ENCODE data around the gene KRT76. TPM values are rescaled to one million over a fixed set of nuclear protein-coding genes. Genes with fewer than 3 reads are reported as not detected.

The KRT76 gene
- total RNA-seq, 1 donor from 2014 or later: not detected

- Histone ChIP-seq H3K27ac (replicated peaks) (no peak overlapping the region), H3K9me3 (replicated peaks) (no peaks in the 10 kb centered on the region), H3K4me1 (no peaks in the 10 kb centered on the region), H3K4me3 (no peak overlapping the region), H3K36me3 (no peaks in the 10 kb centered on the region), H3K27me3 (ENCODE audit: low read depth) (peaks cover 54% of the 10 kb centered on the region)
- DNase-seq: no peak
- no peak for TF ChIP-seq CTCF (IDR thresholded peaks at IDR 0.05; ENCODE audit: borderline replicate concordance)
- intact Hi-C loops (cut with micrococcal nuclease): no loop called here
Observed at GRCh38 chr12:52794479-52795331, 17.6 kb upstream of the KRT76 start.

- Histone ChIP-seq H3K27me3 (ENCODE audit: low read depth) (peaks cover 76% of the 10 kb centered on the region), H3K36me3 (no peaks in the 10 kb centered on the region), H3K4me1 (no peaks in the 10 kb centered on the region), H3K9me3 (replicated peaks) (no peaks in the 10 kb centered on the region), H3K27ac (replicated peaks) (no peak overlapping the region), H3K4me3 (no peak overlapping the region)
- no peak for TF ChIP-seq CTCF (IDR thresholded peaks at IDR 0.05; ENCODE audit: borderline replicate concordance)
- intact Hi-C loops (cut with micrococcal nuclease): no loop called here
- no peak for DNase-seq
Observed at GRCh38 chr12:52792185-52793029, 15.3 kb upstream of the KRT76 start.

- Histone ChIP-seq H3K27me3 (ENCODE audit: low read depth) (peaks cover 83% of the 10 kb centered on the region), H3K4me1 (no peaks in the 10 kb centered on the region), H3K27ac (replicated peaks) (no peak overlapping the region), H3K4me3 (no peak overlapping the region), H3K9me3 (replicated peaks) (no peaks in the 10 kb centered on the region), H3K36me3 (no peaks in the 10 kb centered on the region)
- no peak for DNase-seq
- TF ChIP-seq CTCF (IDR thresholded peaks at IDR 0.05; ENCODE audit: borderline replicate concordance): no peak
- intact Hi-C loops (cut with micrococcal nuclease): no loop called here
Observed at GRCh38 chr12:52791271-52792184, 14.4 kb upstream of the KRT76 start.

GRCh38 chr12:52790427-52791270, 13.5 kb upstream of the KRT76 start:
- H3K4me1 ChIP-seq: no peaks in the 10 kb centered on the region
- H3K36me3 ChIP-seq: no peaks in the 10 kb centered on the region
- intact Hi-C loops (cut with micrococcal nuclease): no loop called here
- no peak for TF ChIP-seq CTCF (IDR thresholded peaks at IDR 0.05; ENCODE audit: borderline replicate concordance)
- H3K4me3 ChIP-seq: no peak overlapping the region
- DNase-seq: no peak
- H3K27me3 ChIP-seq (ENCODE audit: low read depth): peaks cover 84% of the 10 kb centered on the region
- no peak overlapping the region for H3K27ac ChIP-seq (replicated peaks)
- H3K9me3 ChIP-seq (replicated peaks): no peaks in the 10 kb centered on the region

Measured in left ventricle myocardium inferior (tissue), 1 donor.